Breast epithelium (tissue), 4 donors: ENCODE data around the gene IDE. TPM values are rescaled to one million over a fixed set of nuclear protein-coding genes. Genes with fewer than 3 reads are reported as not detected.
"Not testable (repeated sequence)": the region's sequence is repeated elsewhere in the genome, so short reads cannot be mapped to it uniquely, and the experiment has no call there.

Source experiments
- DNase-seq, 2 donors: peaks; one replicate each; pipeline ENCODE4 v3.0.0-alpha.2; 2019; ENCODE audit warnings: low spot score in 2 of 2
- H3K27ac ChIP-seq, 2 donors: fragments of 200-600 bp; sonication (generic) in 1 of 2; one replicate each; pipeline ENCODE4 v1.5.1; 2016 to 2019; ENCODE audit warnings: mild to moderate bottlenecking in 1 of 2
- H3K27me3 ChIP-seq, 2 donors: fragments of 200-600 bp; sonication (generic) in 1 of 2; one replicate each; pipeline versions ENCODE4 v1.5.1 to v1.6.0; 2017 to 2019; ENCODE audit warnings: control low read depth in 1 of 2, mild to moderate bottlenecking in 1 of 2
- H3K36me3 ChIP-seq: fragments of 200-600 bp; one replicate; pipeline ENCODE4 v1.5.1; 2019
- H3K4me1 ChIP-seq, 2 donors: fragments of 200-600 bp; sonication (generic); one replicate each; pipeline ENCODE4 v1.5.1; 2016 to 2019; ENCODE audit warnings: control low read depth in 1 of 2
- H3K4me3 ChIP-seq, 3 donors: fragments of 200-600 bp; sonication (generic); 1 replicate in 2 of 3; 2 replicates in 1 of 3; pipeline ENCODE4 v1.5.1; 2016 to 2019; ENCODE audit warnings: mild to moderate bottlenecking in 3 of 3, moderate library complexity in 2 of 3
- H3K9me3 ChIP-seq, 2 donors: fragments of 200-600 bp; sonication (generic) in 1 of 2; one replicate each; pipeline ENCODE4 v1.5.1; 2016 to 2019; ENCODE audit warnings: control low read depth in 1 of 2
- CTCF ChIP-seq, 3 donors: fragments of 450-650 bp; IDR thresholded peaks; one replicate each; pipeline ENCODE4 v1.5.1; 2016 to 2017; ENCODE audit warnings: antibody characterized with exemption in 3 of 3, mild to moderate bottlenecking in 3 of 3, moderate library complexity in 3 of 3
- POLR2A ChIP-seq: fragments of 450-650 bp; IDR thresholded peaks from one replicate; pipeline ENCODE4 v1.6.1; 2016; ENCODE audit warnings: antibody characterized with exemption, mild to moderate bottlenecking, moderate library complexity
- POLR2AphosphoS5 ChIP-seq, 3 donors: sonication (generic); formaldehyde crosslinking; IDR thresholded peaks; one replicate each; pipeline ENCODE4 v1.6.1; 2017; ENCODE audit warnings: antibody characterized with exemption in 3 of 3
- intact Hi-C: fragments of 100-400 bp; cut with DNase I; formaldehyde crosslinking; loops from one replicate; pipeline ENCODE4 v1.15.1; 2023; ENCODE audit warnings: low total_unique reads
- total RNA-seq, 3 donors: library from RNA; depleted of rRNA; stranded (reverse); fragments of >200 nt; gene quantifications; one replicate each; pipeline ENCODE4 v1.1.0, GENCODE V29; 2016

The IDE gene
- total RNA-seq, 3 donors from 2014 or later, result 24.0 to 39.5 (median 29.2) TPM

- intact Hi-C loops, result no loop called here
- no peak overlapping the region for H3K4me3 ChIP-seq
- H3K27me3 ChIP-seq, result no peaks in the 10 kb centered on the region
- no peak for TF ChIP-seq POLR2A
- no peak for TF ChIP-seq POLR2AphosphoS5 (IDR thresholded peaks at IDR 0.05)
- TF ChIP-seq CTCF (IDR thresholded peaks at IDR 0.05), result no peak
- no peaks in the 10 kb centered on the region for H3K36me3 ChIP-seq
- no peaks in the 10 kb centered on the region for H3K4me1 ChIP-seq
- no peak overlapping the region for H3K27ac ChIP-seq
- no peak for DNase-seq
- H3K9me3 ChIP-seq, result no peaks in the 10 kb centered on the region
These were observed 109.5 kb downstream of the IDE start for GRCh38 chr10:92464364-92464763.

- Histone ChIP-seq H3K4me3 (no peak overlapping the region), H3K27me3 (no peaks in the 10 kb centered on the region), H3K27ac (no peak overlapping the region), H3K36me3 (no peaks in the 10 kb centered on the region), H3K9me3 (no peaks in the 10 kb centered on the region), H3K4me1 (no peaks in the 10 kb centered on the region)
- no peak for DNase-seq
- intact Hi-C loops, result no loop called here
- TF ChIP-seq POLR2AphosphoS5 (IDR thresholded peaks at IDR 0.05), result no peak
- TF ChIP-seq CTCF (IDR thresholded peaks at IDR 0.05), result no peak
- TF ChIP-seq POLR2A, result no peak
These were observed 110.3 kb downstream of the IDE start for GRCh38 chr10:92463582-92463981.

- not testable (repeated sequence) for H3K4me3 ChIP-seq, H3K4me1 ChIP-seq, H3K36me3 ChIP-seq, DNase-seq, H3K27me3 ChIP-seq, H3K27ac ChIP-seq, H3K9me3 ChIP-seq
- intact Hi-C loops, result loop anchor here (5.0 kb wide), 1 partner anchor 1038 kb away; no protein-coding TSS in a partner anchor
These were observed 118.9 kb downstream of the IDE start for GRCh38 chr10:92454955-92455354.

GRCh38 chr10:92452313-92452712 is 121.6 kb downstream of the IDE start:
- no peak for DNase-seq
- Histone ChIP-seq H3K27me3 (no peaks in the 10 kb centered on the region), H3K27ac (no peak overlapping the region), H3K4me1 (no peaks in the 10 kb centered on the region), H3K4me3 (no peak overlapping the region), H3K36me3 (no peaks in the 10 kb centered on the region), H3K9me3 (no peaks in the 10 kb centered on the region)
- intact Hi-C loops, result no loop called here
- TF ChIP-seq POLR2A, result no peak

GRCh38 chr10:92451431-92451830 is 122.5 kb downstream of the IDE start:
- intact Hi-C loops, result no loop called here
- DNase-seq, result no peak
- H3K4me3 ChIP-seq, result no peak overlapping the region
- TF ChIP-seq CTCF (IDR thresholded peaks at IDR 0.05) (no peak), POLR2AphosphoS5 (IDR thresholded peaks at IDR 0.05) (no peak), POLR2A (no peak)
- no peaks in the 10 kb centered on the region for H3K9me3 ChIP-seq
- H3K36me3 ChIP-seq, result no peaks in the 10 kb centered on the region
- no peaks in the 10 kb centered on the region for H3K27me3 ChIP-seq
- no peak overlapping the region for H3K27ac ChIP-seq
- H3K4me1 ChIP-seq, result no peaks in the 10 kb centered on the region

GRCh38 chr10:92450896-92451295 is 123.0 kb downstream of the IDE start:
- TF ChIP-seq POLR2A (no peak), CTCF (IDR thresholded peaks at IDR 0.05) (no peak), POLR2AphosphoS5 (IDR thresholded peaks at IDR 0.05) (no peak)
- Histone ChIP-seq H3K4me1 (no peaks in the 10 kb centered on the region), H3K4me3 (no peak overlapping the region), H3K36me3 (no peaks in the 10 kb centered on the region), H3K27ac (no peak overlapping the region), H3K9me3 (no peaks in the 10 kb centered on the region), H3K27me3 (no peaks in the 10 kb centered on the region)
- intact Hi-C loops, result no loop called here
- no peak for DNase-seq
